HepG2 (cell line): ENCODE results near the gene ABAT. TPM values are rescaled to one million over a fixed set of nuclear protein-coding genes. Genes with fewer than 3 reads are reported as not detected.
"Not testable (repeated sequence)": the region's sequence is repeated elsewhere in the genome, so short reads cannot be mapped to it uniquely, and the experiment has no call there.

ENCODE experiments used
- ATAC-seq: fragments of 200-7000 bp; cut with Tn5 transposase; 3 replicates; pipeline ENCODE4 v1.9.1; 2020; ENCODE audit warnings: mild to moderate bottlenecking, moderate library complexity
- BruUV-seq: library from RNA; stranded (reverse); fragments of 400-500 nt; replicated peaks from 2 replicates; lab custom pipeline; 2021; lab: Mats Ljungman, UMichigan
- CTCF ChIA-PET: fragments of 300-600 bp; formaldehyde crosslinking; extraction: SDS; loops from one replicate; lab custom pipeline; 2021; ENCODE audit warnings: low total read pairs, inconsistent platforms, low intra/inter-chr PET ratio; lab: Yijun Ruan, JAX
- POLR2A ChIA-PET: fragments of 350-600 bp; sonication (Branson Sonifier 250); formaldehyde crosslinking; loops from one replicate; lab custom pipeline; 2020; ENCODE audit warnings: antibody characterized with exemption, inconsistent platforms; lab: Yijun Ruan, JAX
- DNase-seq: peaks from one replicate; pipeline ENCODE4 v3.0.0-alpha.2; 2015; ENCODE audit warnings: low spot score
- FAIRE-seq: peaks from 3 replicates; lab custom pipeline; 2011; peaks lifted over from hg19 to GRCh38; lab: Jason Lieb, UNC
- H2AFZ ChIP-seq: one replicate; pipeline ENCODE4 v1.6.1; 2011; ENCODE audit warnings: low read length, inconsistent platforms
- H3K27ac ChIP-seq: fragments of 300-600 bp; 3 replicates; pipeline ENCODE4 v1.8.0; 2011; ENCODE audit warnings: mixed run types, mild to moderate bottlenecking, mixed read lengths, low read length, inconsistent platforms; ENCODE audit not compliant: insufficient read depth; ENCODE audit errors: extremely low read length
- H3K27me3 ChIP-seq, 2 experiments: fragments of 200-600 bp in 1 of 2; 2 replicates in 1 of 2; 3 replicates in 1 of 2; pipeline versions ENCODE4 v1.6.0 to v1.8.0; 2011; ENCODE audit warnings: low read length in 2 of 2, mild to moderate bottlenecking in 2 of 2, moderate library complexity in 2 of 2, inconsistent platforms in 1 of 2; ENCODE audit not compliant: insufficient read depth in 2 of 2, control insufficient read depth in 1 of 2
- H3K36me3 ChIP-seq, 2 experiments: fragments of 200-600 bp in 1 of 2; replicated peaks in 1 of 2; 2 replicates in 1 of 2; 3 replicates in 1 of 2; pipeline versions ENCODE4 v1.5.1 to v1.8.0; 2011; ENCODE audit warnings: low read length in 2 of 2, inconsistent platforms in 1 of 2; ENCODE audit not compliant: insufficient read depth in 2 of 2, control insufficient read depth in 1 of 2
- H3K4me1 ChIP-seq: 2 replicates; pipeline ENCODE4 v1.5.1; 2012; ENCODE audit warnings: low read length, inconsistent platforms; ENCODE audit not compliant: insufficient read depth
- H3K4me2 ChIP-seq: 2 replicates; pipeline ENCODE4 v1.6.0; 2011; ENCODE audit warnings: low read depth, low read length, inconsistent platforms
- H3K4me3 ChIP-seq, 3 experiments: fragments of 200-600 bp in 1 of 3; sonication (generic), shearing (Covaris generic) in 1 of 3; replicated peaks in 1 of 3; 2 replicates each; pipeline ENCODE4 v1.5.1; 2011 to 2016; ENCODE audit warnings: low read length in 3 of 3, inconsistent platforms in 2 of 3, low read depth in 2 of 3, mild to moderate bottlenecking in 2 of 3, control low read depth in 1 of 3, mixed read lengths in 1 of 3; ENCODE audit not compliant: insufficient read depth in 1 of 3
- H3K79me2 ChIP-seq: one replicate; pipeline ENCODE4 v1.6.1; 2011; ENCODE audit warnings: low read length, inconsistent platforms; ENCODE audit not compliant: insufficient read depth
- H3K9ac ChIP-seq: 2 replicates; pipeline ENCODE4 v1.6.0; 2011; ENCODE audit warnings: mild to moderate bottlenecking, low read depth, low read length, inconsistent platforms; ENCODE audit not compliant: insufficient read depth
- H3K9me3 ChIP-seq: 2 replicates; pipeline ENCODE4 v1.5.1; 2012; ENCODE audit warnings: mild to moderate bottlenecking, low read length
- H4K20me1 ChIP-seq: 2 replicates; pipeline ENCODE4 v1.6.0; 2011; ENCODE audit warnings: inconsistent platforms, mild to moderate bottlenecking, low read length, moderate library complexity; ENCODE audit not compliant: insufficient read depth
- CTCF ChIP-seq: sonication (generic); formaldehyde crosslinking; IDR thresholded peaks from 2 replicates; pipeline ENCODE4 v1.5.0; 2020; ENCODE audit warnings: mild to moderate bottlenecking, missing genetic modification reagents, moderate library complexity
- ETV6 ChIP-seq: sonication (generic); formaldehyde crosslinking; conservative IDR thresholded peaks from 2 replicates; pipeline ENCODE4 v1.4.0; 2020; ENCODE audit warnings: missing genetic modification reagents
- FLYWCH1 ChIP-seq: sonication (generic); formaldehyde crosslinking; IDR thresholded peaks from 2 replicates; pipeline ENCODE4 v1.8.1; 2023; ENCODE audit warnings: mild to moderate bottlenecking, missing genetic modification reagents
- HNF4A ChIP-seq: sonication (generic); formaldehyde crosslinking; IDR thresholded peaks from 2 replicates; pipeline ENCODE4 v1.4.0; 2020; ENCODE audit warnings: missing genetic modification reagents
- KDM2A ChIP-seq: sonication (generic); formaldehyde crosslinking; IDR thresholded peaks from 2 replicates; pipeline ENCODE4 v1.4.0; 2020; ENCODE audit warnings: low read depth, missing genetic modification reagents, borderline replicate concordance
- PAF1 ChIP-seq: IDR thresholded peaks from 2 replicates; pipeline ENCODE4 v1.6.1; 2016; ENCODE audit warnings: missing genetic modification reagents, missing compliant biosample characterization
- STAG1 ChIP-seq: sonication (generic); formaldehyde crosslinking; IDR thresholded peaks from 2 replicates; pipeline ENCODE4 v1.4.0; 2020; ENCODE audit warnings: missing genetic modification reagents
- ZFX ChIP-seq: sonication (generic); formaldehyde crosslinking; IDR thresholded peaks from 2 replicates; pipeline ENCODE4 v1.4.0; 2020; ENCODE audit warnings: mild to moderate bottlenecking, low read depth, missing genetic modification reagents, moderate library complexity
- ZNF563 ChIP-seq: sonication (generic); formaldehyde crosslinking; IDR thresholded peaks from 2 replicates; pipeline ENCODE4 v1.8.0; 2022; ENCODE audit warnings: mild to moderate bottlenecking, moderate library complexity, missing genetic modification reagents
- ZNF770 ChIP-seq: sonication (generic); formaldehyde crosslinking; IDR thresholded peaks from 2 replicates; pipeline ENCODE4 v1.5.0; 2020; ENCODE audit warnings: mild to moderate bottlenecking, missing genetic modification reagents
- WGBS: methylation state at CpG from one replicate; pipeline ENCODE4 v1.1.6; 2017; ENCODE audit warnings: low lambda C conversion rate; 5-methylcytosine and 5-hydroxymethylcytosine counted together
- in situ Hi-C: cut with HindIII; loops from 2 replicates; pipeline ENCODE4 v1.10.0; 2017; ENCODE audit warnings: low pct_unique_long_range_greater_than_20kb; ENCODE audit not compliant: extremely low pct_ligation_motif_present
- intact Hi-C: fragments of 100-400 bp; cut with micrococcal nuclease; formaldehyde crosslinking; loops from one replicate; pipeline ENCODE4 v1.10.0; 2022; ENCODE audit not compliant: unreplicated experiment
- polyA plus RNA-seq, 8 experiments: library from polyadenylated mRNA; depleted of rRNA in 3 of 8; stranded (reverse) in 7 of 8; unstranded in 1 of 8; fragments of >200 nt; fragmentation: Illumina TruSeq in 4 of 8; extraction: Trizol in 4 of 8; gene quantifications; 2 replicates each; pipeline versions ENCODE4 v1.2.1 to v1.2.3, GENCODE V29; 2011 to 2016; ENCODE audit warnings: low read depth in 4 of 8, missing spikeins in 1 of 8, mixed read lengths in 1 of 8; ENCODE audit not compliant: insufficient read depth in 1 of 8
- total RNA-seq, 5 experiments: library from RNA; depleted of rRNA; stranded (reverse); fragments of >200 nt; fragmentation: Illumina TruSeq; extraction: Trizol; gene quantifications; 2 replicates each; pipeline ENCODE4 v1.2.3, GENCODE V29; 2016; ENCODE audit warnings: low read depth in 1 of 5

ABAT gene
- total and polyA plus RNA-seq, 2 of the 13 experiments (the other 11 are each of a cell fraction or from before 2014, with no cell fraction given), result 47.6 to 97.3 TPM

GRCh38 chr16:8649829-8650554 lies 24.4 kb upstream of the ABAT start (continued):
- TF ChIP-seq FLYWCH1 (CRISPR knock-in tag), result no peak
- TF ChIP-seq ETV6 (CRISPR knock-in tag), result no peak
- peak; percentile 77 for TF ChIP-seq PAF1 (CRISPR knock-in tag)
- TF ChIP-seq HNF4A (CRISPR knock-in tag), result peak; percentile 58

GRCh38 chr16:8651958-8652357 lies 22.5 kb upstream of the ABAT start:
- peak; percentile 77 for ATAC-seq
- H3K36me3 ChIP-seq, result peaks cover 13 to 17% of the 10 kb centered on the region in 2 experiments
- peak; percentile 39 for DNase-seq
- CTCF ChIA-PET, result interaction anchor here (8.1 kb wide), 1 partner anchor 83 kb away, joined by 154 read pairs; no protein-coding TSS in a partner anchor
- POLR2A ChIA-PET, result interaction anchor here (0.5 to 1.7 kb wide), 2 partner anchors 140 to 214 kb away, joined by 4 read pairs; no protein-coding TSS in a partner anchor
- BruUV-seq, H4K20me1 ChIP-seq, H3K27ac ChIP-seq, H3K4me3 ChIP-seq, H3K9me3 ChIP-seq, intact Hi-C loops, H3K9ac ChIP-seq, H3K4me2 ChIP-seq, H3K4me1 ChIP-seq, FAIRE-seq, H3K27me3 ChIP-seq, H2AFZ ChIP-seq, H3K79me2 ChIP-seq: not testable (repeated sequence)
- TF ChIP-seq ZFX (CRISPR knock-in tag), result peak; percentile 24; the same call in 1 of the 2 replicates
- 0 out of 2 replicates have a peak, but pooled peaks have one; percentile 22 for TF ChIP-seq ZNF563 (CRISPR knock-in tag)
- TF ChIP-seq CTCF (CRISPR knock-in tag), result peak; percentile 53
- TF ChIP-seq KDM2A (CRISPR knock-in tag), result peak; percentile 34; the same call in 1 of the 2 replicates
- 0 out of 2 replicates have a peak, but pooled peaks have one; percentile 13 for TF ChIP-seq HNF4A (CRISPR knock-in tag)
- TF ChIP-seq STAG1 (CRISPR knock-in tag), result peak; percentile 53
- TF ChIP-seq ZNF770 (CRISPR knock-in tag), result 0 out of 2 replicates have a peak, but pooled peaks have one; percentile 8
- WGBS, result 63% methylated on average over 6 of the region's 7 CpGs
- in situ Hi-C loops, result loop anchor here (25.0 kb wide), 1 partner anchor 235 kb away; the partner anchor contains the start of gene LITAFD
